ENCODE data around the gene NPBWR2.

Gene NPBWR2

DNA sequence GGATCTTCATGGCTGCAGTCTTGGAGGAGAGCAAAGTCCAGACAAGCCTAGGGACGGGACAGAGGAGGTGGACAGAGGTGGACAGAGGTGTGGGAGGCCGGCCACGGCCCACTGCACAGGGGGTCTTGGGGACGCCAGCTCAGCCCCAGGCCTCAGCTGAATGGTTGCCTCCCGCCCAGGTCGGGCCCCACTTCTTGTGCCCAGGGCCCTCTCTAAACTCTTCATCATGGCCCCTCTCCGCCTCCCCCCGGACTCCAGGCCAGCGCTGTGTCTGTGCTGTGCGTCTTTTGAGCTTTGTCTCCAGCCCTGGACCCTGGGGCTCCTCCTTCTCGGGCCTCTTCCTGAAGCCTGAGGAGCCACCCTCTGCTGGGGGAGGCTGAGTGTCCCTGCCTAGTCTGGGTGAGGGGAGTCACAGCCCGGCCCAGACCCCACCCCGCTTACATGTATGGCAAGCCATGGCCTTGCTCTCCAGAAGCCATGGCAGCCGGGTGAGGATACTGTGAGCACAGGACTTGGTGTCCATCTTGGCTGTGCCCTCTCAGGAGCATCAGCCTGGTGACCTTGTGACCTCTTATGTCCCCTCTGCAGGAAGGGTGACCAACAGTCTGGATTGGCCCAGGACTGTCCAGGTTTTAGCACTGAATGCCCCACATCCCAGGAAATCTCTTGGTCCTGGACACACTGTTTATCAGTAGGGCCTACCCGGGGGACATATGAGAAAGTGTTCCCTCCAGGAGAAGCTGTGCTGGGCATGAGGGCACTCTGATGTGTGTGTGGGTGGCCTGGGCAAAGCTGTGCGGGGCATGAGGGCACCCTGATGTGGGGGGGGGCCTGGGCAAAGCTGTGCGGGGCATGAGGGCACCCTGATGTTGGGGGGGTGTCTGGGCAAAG, 9.4 kb upstream of the NPBWR2 start:
- no peak for DNase-seq (ENCODE audit: low read depth in 2 of 2)

DNA sequence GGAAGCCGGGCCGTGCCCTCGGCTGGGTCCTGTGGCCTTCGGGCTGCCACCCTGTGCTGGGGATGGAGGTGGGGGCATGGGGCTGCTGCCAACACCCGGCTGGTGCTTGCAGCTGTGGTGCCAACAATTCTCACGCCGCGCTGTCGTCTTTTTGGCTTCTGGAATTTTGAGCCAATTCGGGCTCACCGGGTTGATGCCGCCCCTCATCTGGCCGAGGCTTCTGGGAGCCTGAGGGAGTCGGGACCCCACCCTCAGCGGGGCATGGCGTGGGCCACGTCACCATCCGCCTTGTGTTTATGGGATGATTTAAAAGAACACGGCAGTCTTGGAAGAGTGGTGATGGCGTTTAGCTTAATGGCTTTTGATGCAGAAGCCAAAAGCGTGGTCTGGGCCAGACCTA, 8.7 kb upstream of the NPBWR2 start:
- DNase-seq (ENCODE audit: low read depth in 2 of 2), result no peak

DNA sequence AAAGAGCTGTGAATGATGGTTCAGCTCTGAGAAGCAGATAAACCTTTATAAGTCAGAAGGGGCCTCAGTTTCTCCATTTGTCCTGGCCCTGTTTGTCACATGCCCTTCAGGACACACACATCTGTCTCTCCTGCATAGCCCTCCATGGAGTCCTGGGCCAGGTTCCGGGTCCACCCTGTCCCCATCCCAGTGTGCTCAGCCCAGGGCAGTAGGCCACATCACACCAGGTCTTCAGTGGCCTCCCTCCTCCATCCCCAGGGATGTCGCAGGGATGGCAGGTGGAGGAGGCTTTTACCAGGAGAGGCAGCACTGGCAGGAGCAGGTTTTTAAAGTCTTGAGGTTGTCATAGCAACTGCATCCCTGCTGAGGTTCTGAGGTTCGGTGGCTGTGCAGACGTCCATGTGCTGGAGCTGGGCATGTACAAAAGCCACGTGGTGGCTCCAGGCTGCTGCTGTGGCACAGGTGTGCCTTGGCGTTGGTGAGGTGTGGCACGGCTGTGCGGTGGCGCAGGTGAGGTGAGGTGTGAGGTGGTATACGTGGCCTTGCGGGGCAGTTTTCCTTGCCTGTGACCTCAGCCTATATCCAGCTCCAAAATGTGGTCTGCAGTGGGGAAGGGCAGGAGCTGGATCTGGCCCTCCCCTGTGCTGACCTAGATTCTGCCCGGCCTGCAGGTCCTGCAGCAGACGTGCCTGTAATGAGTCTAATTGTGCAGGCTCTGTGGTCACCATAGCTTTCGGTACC, 8.0 kb upstream of the NPBWR2 start:
- DNase-seq (ENCODE audit: low read depth in 2 of 2), result no peak

DNA sequence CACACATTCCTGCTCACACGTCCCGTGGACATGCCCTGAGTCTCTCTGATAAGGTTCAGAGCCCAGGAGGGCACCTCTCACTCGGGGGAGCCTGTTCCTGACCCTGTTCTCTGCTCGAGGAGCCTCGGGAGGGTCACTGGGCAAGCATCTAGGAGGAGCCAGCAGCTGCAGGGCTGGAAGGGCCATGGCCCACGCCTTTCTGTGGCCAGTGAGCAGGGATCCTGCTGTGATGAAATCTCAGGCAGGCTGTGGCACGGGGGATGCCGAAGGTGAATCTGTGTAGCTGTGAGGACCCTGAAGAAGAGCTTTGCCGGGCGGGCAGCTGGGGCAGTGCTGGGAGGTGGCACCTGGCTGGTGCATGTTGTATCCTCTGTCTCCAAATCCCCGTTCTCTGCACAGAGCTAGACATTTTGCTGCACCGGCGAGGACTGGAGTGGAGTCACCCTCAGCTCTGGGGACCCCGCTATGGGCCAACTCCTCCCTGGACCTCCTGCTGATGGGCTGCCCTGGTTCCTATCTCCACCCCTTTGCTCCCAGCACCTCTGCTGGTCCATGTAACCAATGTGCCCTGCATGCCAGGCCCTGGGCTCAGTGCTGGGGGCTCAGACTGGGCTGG, 7.1 kb upstream of the NPBWR2 start:
- no peak for DNase-seq (ENCODE audit: low read depth in 2 of 2)

DNA sequence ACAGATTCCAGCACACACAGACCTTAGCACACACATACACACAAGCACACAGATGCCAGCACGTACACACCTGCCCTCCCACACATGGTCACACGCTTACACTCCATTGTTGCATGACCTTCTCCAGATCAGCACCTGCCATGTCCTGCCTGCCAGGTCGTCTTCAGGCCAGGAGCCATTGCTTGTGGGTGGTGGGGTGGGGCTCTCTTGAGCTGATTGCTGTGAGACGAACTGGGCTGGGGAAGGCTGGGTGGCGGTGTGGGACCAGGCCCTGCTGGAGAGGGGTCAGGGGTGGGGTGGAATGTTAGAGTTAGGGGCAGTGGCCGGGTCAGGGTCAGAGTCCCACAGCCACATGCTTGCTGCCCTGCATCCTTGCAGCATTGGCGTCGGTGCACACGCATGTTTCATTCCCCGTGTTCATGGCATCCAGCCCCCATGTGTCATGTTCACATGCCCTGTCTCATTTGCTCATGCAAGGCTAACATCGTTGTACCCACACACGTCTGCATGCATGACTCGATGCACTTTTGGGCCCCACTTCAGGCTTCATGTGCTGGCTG, 6.5 kb upstream of the NPBWR2 start:
- no peak for DNase-seq (ENCODE audit: low read depth in 2 of 2)

DNA sequence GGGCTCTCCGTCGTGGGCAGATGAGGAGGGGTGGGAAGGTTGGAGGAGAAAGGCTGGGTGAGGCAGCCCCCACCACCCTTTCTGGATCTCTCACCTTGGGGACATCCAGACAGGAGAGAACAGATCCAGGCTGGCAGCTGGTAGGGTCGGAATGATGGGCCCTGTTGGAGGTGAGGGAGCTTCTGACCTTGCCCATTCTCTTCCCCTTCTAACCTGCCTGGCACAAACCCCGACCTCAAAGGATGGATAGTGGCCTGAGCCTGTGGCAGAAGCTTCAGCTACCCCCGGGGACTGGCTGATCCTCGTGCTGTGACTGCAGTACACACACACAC, 6.0 kb upstream of the NPBWR2 start:
- no peak for DNase-seq (ENCODE audit: low read depth in 2 of 2)

DNA sequence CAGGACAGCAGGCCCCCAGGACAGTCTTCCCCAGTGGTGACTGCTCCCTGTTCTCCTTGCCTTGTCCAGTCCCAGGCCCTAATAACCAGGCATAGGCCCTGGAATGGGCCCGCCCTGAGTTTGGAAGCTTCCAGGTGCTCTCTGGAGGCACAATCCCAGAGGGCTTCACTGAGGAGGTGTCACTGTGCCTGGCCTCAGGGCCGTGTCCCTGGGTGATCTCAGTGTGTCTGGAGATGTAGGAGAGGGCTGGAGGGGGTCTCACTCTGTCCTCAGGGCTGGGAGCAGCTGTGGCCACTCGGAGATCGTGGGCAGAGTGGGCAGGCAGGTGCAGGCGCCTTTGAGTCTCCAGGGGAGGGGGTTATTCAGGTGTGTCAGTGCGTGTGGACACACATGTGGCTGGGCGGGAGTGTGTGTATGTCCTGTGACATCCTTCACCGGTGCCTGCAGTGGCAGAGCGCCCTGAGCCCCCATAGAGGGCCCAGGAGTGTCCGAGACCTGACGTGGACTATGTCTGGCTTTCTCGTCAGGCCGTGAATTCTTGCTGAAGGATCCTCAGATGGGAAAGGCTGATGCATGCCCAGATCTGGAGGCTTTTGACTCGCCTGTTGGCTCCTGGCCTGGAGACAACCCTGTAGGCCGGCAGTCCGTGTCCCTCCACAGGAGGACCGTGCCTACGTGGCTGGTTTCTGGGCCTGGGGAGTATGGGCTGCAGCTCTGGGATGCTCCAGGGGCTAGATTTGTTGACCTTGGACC, 5.5 kb upstream of the NPBWR2 start:
- DNase-seq (ENCODE audit: low read depth in 2 of 2), result no peak

DNA sequence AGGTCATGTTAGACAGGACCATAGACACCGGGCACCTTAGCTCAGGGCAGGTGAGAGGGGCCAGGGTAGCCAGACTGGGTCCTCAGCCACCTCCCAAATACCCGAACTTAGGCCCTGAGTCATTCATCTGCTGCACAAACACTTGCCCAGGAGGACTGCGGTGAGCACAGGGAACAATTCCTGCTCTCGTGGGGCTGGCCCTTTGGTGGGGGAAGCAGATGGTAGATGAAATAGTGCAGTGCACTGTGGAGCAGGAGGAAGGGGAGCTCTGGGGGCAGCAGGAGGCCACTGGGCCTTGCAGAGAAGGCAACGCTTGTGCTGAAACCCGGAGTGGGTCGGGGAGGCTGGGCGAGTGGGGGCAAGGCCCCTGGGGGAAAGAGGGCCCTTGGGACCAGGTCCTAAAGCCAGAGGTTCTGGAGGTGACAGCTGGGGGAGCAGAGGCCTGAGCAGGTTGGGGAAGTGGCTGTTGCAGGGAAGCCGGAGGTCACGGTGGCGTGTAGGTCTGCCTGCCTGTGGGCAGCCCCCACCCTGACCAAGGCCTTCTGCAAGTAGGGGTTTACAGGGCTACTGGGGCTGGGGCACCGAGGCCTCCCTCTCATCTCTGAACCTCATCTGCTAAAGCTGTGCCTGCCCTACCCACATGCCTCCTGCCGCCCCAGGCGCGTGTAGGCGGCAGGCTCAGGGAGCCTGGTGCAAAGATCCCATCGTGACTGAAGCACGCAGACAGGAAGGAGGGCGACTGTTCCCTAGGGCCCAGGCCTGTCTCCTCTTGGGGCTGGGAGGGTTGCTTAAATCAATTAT, 4.7 kb upstream of the NPBWR2 start:
- no peak for DNase-seq (ENCODE audit: low read depth in 2 of 2)

DNA sequence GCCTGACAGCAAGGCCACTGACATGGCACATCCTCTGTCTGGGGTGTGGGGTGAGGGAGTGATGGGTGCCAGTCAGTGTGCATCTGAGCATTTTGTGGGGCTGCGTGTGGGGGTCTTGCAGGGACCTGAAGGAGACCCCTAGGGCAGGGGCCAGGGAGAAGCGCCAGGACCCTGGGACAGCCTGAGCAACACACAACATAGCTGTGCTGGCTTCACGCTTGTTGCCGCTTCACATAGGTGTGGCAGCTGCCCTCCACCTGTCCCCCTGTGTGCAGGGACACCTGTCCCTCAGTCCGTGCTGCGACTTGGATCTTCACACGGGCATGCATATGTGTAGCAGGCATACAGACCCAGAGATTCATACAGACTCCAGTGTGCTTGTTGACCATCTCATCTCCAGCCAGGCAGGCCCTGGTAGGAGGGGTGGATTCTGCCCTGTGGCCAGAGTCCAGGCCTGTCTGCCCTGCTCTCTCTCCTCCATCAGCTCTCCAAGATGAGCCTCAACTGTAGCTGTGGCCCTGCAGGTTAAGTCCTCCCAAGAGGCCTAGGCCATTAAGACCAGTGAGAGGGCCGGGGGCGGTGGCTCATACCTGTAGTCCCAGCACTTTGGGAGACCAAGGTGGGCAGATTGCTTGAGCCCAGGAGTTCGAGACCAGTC, 3.2 kb upstream of the NPBWR2 start:
- no peak for DNase-seq (ENCODE audit: low read depth in 2 of 2)

DNA sequence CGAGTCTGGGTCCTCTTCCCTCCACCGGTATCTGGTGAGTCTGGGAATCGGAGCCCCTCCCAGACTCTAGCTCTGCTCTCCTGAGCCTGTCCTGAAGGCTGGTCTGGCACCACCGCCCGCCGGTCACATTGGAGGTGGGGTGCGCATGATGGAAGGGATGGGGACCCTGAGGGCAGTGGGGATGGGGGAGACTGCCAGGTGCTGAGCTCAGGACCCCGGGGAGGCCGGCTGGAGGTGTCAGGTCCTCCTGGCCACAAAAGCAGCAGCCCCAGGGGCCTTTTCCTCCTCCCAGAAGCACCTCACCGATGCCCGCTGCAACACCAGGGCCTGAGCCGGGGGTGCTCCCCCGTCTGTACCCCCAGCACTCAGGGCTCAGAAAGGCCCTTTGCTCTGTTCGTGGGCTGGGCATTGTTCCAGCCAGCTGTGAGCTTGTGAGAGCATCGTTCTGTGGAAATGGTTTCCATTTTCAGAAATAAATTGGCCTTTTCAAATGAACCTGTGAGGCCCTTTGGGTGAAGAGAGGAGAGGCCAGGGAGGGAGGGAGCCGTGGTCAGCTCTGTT, 2.5 kb upstream of the NPBWR2 start:
- DNase-seq (ENCODE audit: low read depth in 2 of 2), result no peak

DNA sequence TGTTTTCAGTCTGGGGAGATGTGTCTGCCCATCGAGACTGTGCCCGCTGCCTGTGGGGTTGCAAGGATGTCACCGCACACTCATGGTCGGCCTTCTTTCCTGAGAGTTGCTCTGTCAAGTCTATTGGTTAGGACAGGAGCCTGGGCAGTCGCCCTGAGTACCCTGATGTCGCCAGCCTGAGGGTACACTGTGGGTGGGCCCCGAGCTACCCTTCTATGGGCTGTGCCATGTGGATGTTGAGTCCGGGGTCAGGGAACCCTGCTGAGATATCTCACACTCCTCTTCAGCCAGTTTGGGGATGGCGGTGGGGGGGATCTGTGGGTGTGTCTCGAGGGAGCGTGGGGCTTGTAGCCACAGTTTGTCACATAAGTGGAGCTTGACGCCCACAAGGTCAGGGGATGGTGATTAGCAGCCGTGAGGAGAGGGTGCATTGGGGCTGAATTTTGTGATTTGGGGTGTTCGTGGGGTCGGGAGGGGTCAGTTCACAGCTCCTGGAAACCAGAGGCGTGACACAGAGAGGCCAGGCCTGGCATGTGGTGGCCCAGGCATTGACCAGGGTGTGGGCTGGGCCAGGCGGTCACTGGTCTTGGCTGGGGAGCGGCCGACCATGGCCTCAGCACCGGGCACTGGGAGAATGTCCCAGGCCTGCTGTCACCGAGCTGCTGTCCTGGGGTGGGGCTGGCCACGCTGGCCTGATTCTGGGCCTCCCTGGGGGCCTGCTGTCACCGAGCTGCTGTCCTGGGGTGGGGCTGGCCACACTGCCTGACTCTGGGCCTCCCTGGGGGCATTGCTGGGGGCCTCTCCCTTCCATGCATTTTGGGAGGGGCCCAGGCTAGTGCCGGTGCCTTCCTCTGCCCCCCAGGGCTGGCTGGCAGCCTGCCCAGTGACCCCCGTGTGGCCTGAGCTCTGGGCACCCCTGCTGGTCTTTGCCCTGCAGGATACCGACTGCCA, 1.6 kb upstream of the NPBWR2 start:
- DNase-seq (ENCODE audit: low read depth in 2 of 2), result no peak

DNA sequence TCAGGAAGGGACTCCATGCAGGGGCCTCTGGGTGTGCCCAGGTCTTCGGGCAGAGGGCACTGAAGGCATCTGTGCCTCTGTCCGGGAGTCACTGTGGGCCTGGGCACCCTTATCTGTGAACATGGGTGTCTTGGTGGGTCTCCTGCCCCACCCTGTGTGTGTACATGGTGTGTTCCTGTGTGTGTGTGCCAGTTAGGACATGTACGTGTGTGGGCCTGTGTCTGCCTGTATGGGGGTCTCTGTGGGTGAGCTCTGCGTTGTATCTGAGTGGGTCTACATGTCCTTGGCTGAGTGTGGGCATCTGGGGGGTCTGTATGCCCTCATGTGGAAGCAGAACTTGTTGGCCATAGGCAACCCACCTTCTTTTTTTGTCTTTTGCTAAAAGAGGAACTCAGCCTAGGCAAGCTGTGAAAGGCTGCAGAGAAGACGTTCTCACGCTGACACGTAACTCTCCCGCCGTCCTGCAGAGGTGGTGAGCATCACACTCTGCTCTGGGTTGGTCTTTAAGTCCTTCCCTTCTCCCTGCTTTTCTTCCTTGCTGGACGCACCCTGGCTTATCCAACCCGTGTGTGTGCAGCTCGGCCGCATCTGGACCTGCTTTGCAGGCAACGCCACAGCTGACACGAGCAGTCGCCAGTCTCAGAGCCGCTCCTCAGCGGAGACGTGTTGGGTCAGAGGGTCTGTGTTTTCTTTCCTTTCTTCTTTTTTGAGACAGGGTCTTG, 532 bp upstream of the NPBWR2 start:
- no peak for DNase-seq (ENCODE audit: low read depth in 2 of 2)

DNA sequence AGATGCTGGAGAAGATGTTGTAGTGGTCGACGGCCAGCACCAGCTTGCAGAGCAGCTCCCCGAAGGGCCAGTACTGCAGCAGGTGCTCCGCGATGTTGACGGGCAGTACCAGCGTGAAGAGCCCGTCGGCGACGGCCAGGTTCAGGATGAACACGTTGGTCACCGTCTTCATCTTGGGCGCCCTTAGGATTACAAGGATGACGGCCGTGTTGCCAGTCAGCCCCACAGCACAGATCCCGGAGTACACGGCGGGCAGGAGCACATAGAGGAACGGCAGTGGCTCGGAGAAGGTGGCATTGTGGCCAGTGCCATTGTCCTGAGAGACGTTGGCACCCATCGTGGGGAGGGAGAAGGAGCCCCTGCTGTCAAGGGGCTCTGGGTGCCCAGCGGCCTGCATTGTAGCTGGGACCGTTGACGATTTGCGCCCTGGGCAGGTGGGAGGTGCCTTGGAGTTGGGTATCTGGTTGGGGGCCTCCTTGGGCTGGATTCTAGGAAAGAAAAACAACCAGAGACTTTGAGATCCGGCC, 867 bp downstream of the NPBWR2 start:
- DNase-seq (ENCODE audit: low read depth in 2 of 2), result no peak

DNA sequence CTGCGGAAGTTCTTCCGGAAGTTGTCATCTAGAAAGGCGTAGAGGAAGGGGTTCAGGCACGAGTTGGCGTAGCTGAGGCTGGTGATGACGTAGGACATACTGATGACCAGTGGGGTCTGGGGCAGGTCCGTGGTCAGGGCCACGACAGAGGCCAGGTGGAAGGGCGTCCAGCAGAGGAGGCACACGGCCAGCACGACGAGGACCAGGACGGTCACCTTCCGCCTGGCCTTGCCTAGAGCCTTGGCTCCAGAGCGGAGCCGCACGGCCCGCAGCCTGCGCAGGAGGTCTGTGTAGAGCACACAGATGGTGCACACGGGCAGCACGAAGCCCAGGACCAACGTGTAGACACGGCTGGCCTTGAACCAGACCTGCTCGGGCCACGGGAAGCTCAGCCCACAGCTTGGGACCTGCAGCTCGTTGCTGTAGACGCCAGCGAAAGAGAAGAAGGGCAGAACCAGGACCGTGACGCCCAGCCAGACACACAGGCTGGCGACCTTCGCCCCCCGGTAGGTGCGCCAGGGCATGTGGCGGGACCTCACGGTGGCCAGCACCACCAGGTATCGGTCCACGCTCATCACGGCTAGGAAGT, 1.4 kb downstream of the NPBWR2 start:
- no peak for DNase-seq (ENCODE audit: low read depth in 2 of 2)

DNA sequence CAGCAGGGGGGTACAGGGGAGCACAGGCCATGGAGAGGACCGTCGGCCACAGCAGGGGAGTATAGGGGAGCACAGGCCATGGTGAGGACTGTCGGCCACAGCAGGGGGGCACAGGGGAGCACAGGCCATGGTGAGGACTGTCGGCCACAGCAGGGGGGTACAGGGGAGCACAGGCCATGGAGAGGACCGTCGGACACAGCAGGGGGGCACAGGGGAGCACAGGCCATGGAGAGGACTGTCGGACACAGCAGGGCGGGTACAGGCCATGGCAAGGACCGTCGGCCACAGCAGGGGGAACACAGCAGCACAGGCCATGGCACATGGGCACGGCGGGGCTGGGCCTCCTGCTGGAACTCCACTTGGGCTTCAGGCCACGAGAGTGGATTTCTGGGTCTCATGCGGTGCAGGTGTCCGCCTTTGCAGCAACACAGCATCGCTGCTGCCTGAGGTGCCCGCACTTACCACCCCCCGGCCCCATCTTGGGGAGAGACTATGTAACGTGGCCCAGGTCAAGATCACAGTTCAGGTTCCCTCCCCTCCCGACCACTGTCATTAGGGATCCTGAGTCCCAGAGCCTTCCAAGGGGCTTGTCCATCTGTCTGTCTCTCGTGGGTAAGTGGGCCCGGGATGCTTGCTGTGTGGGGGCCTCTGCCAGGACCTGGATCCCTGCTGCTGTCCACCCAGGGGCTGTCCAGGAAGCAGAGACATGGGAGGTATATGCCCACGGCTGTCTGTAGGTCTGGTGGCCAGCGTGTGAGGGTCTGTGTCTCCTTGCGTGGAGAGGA, 2.5 kb downstream of the NPBWR2 start:
- DNase-seq (ENCODE audit: low read depth in 2 of 2), result no peak

DNA sequence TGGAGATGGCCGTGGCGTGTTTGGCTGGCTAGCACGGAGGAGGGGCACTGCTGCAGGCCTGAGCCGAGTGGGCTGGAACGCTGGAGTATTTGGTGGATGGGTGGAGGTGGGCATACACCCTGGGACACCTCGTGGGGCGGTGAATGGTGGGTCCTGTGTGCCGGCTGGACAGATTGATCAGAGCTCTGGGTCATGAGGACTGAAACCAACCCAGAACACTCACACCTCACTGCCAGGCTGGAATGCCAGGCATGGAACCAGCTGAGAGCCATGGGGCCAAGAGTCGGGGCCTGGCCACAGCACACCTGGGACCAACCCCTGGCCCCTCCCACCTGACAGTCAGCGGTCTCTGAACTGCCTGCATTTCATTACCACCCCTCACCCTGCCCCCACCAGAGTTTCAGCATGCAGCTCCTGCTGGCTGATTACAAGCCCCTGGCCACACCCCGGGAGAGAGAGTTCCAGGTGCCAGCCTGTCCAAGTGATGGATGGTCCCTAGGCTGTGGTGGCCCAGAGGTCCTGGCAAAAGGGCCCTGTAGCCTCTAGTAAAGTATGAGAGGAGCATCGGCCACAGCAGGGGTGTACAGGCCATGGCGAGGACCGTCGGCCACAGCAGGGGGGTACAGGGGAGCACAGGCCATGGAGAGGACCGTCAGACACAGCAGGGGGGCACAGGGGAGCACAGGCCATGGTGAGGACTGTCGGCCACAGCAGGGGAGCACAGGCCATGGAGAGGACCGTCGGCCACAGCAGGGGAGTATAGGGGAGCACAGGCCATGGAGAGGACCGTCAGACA, 3.3 kb downstream of the NPBWR2 start:
- DNase-seq (ENCODE audit: low read depth in 2 of 2), result no peak
